A549 (cell line): ENCODE measurements around the gene TSPEAR. TPM values are rescaled to one million over a fixed set of nuclear protein-coding genes. Genes with fewer than 3 reads are reported as not detected.

Experiments used
- ATAC-seq, 2 experiments: fragments of 200-7000 bp in 1 of 2; fragments of >200 bp in 1 of 2; cut with Nextera tagmentation in 1 of 2; cut with Tn5 transposase in 1 of 2; 3 replicates each; pipeline versions ENCODE4 v1.8.0 to v1.9.1; 2018 to 2020; ENCODE audit warnings: mild to moderate bottlenecking in 1 of 2, moderate library complexity in 1 of 2
- CTCF ChIA-PET: fragments of 300-600 bp; sonication (Branson Sonifier 250); formaldehyde crosslinking; extraction: SDS; loops from one replicate; lab custom pipeline; 2021; ENCODE audit warnings: antibody characterized with exemption, inconsistent platforms; lab: Yijun Ruan, JAX
- POLR2A ChIA-PET: fragments of 350-600 bp; formaldehyde crosslinking; extraction: SDS; loops from one replicate; lab custom pipeline; 2021; ENCODE audit warnings: antibody characterized with exemption, inconsistent platforms; lab: Yijun Ruan, JAX
- DNase-seq, 2 experiments: peaks; one replicate each; pipeline versions ENCODE4 v3.0.0 to v3.0.0-alpha.2; 2011 to 2016; ENCODE audit warnings: low read depth in 1 of 2, low spot score in 1 of 2
- FAIRE-seq: peaks from 2 replicates; lab custom pipeline; 2011; peaks lifted over from hg19 to GRCh38; lab: Jason Lieb, UNC
- H3K27ac ChIP-seq, 2 experiments: fragments of >200 bp; sonication (Bioruptor Twin); formaldehyde crosslinking; 3 replicates each; pipeline ENCODE4 v1.5.1; 2016 to 2017
- H3K4me1 ChIP-seq: fragments of >200 bp; sonication (Bioruptor Twin); formaldehyde crosslinking; 3 replicates; pipeline ENCODE4 v1.6.1; 2016
- H3K4me2 ChIP-seq: fragments of >200 bp; sonication (Bioruptor Twin); formaldehyde crosslinking; 3 replicates; pipeline ENCODE4 v1.6.1; 2016
- H3K4me3 ChIP-seq: fragments of >200 bp; sonication (Bioruptor Twin); formaldehyde crosslinking; 3 replicates; pipeline ENCODE4 v1.5.1; 2016
- H3K9me3 ChIP-seq: fragments of >200 bp; sonication (Bioruptor Twin); formaldehyde crosslinking; 3 replicates; pipeline ENCODE4 v1.6.1; 2016
- CBX8 ChIP-seq: fragments of 200-600 bp; sonication (generic); IDR thresholded peaks from 2 replicates; pipeline ENCODE4 v1.6.1; 2016
- EHF ChIP-seq: fragments of 250-450 bp; sonication (Bioruptor Pico); IDR thresholded peaks from 2 replicates; pipeline ENCODE4 v1.5.0; 2020; ENCODE audit warnings: mild to moderate bottlenecking
- EHMT2 ChIP-seq: fragments of 200-600 bp; sonication (generic); IDR thresholded peaks from 2 replicates; pipeline ENCODE4 v1.6.1; 2016; ENCODE audit warnings: antibody characterized with exemption, low read depth, mild to moderate bottlenecking, moderate library complexity
- EP300 ChIP-seq, 2 experiments: fragments of >200 bp; sonication (Bioruptor Twin); formaldehyde crosslinking; IDR thresholded peaks; 2 replicates in 1 of 2; 3 replicates in 1 of 2; pipeline ENCODE4 v1.6.1; 2016 to 2017
- FOSL2 ChIP-seq, 2 experiments: fragments of 450-650 bp in 1 of 2; fragments of >200 bp in 1 of 2; sonication (Bioruptor Twin) in 1 of 2; formaldehyde crosslinking; IDR thresholded peaks; 2 replicates each; pipeline versions ENCODE4 v1.5.0 to v1.6.1; 2016 to 2020; ENCODE audit warnings: mild to moderate bottlenecking in 1 of 2, moderate library complexity in 1 of 2
- FOXS1 ChIP-seq: fragments of 250-450 bp; sonication (Bioruptor Pico); IDR thresholded peaks from 2 replicates; pipeline ENCODE4 v1.5.0; 2020; ENCODE audit warnings: mild to moderate bottlenecking, moderate library complexity
- HEYL ChIP-seq: fragments of 250-450 bp; sonication (Bioruptor Pico); IDR thresholded peaks from 2 replicates; pipeline ENCODE4 v1.8.0; 2021; ENCODE audit warnings: mild to moderate bottlenecking, moderate library complexity
- HOXA7 ChIP-seq: fragments of 250-450 bp; sonication (Bioruptor Pico); IDR thresholded peaks from 2 replicates; pipeline ENCODE4 v1.5.0; 2020; ENCODE audit warnings: mild to moderate bottlenecking, moderate library complexity
- HOXB13 ChIP-seq: fragments of 250-450 bp; sonication (Bioruptor Pico); IDR thresholded peaks from 2 replicates; pipeline ENCODE4 v1.5.0; 2020; ENCODE audit warnings: low read depth, mild to moderate bottlenecking, moderate library complexity
- KDM1A ChIP-seq: fragments of 200-600 bp; sonication (generic); IDR thresholded peaks from 2 replicates; pipeline ENCODE4 v1.6.1; 2016; ENCODE audit warnings: low read depth, mild to moderate bottlenecking
- MAZ ChIP-seq: fragments of 150-350 bp; IDR thresholded peaks from 2 replicates; pipeline ENCODE4 v1.6.1; 2014; ENCODE audit warnings: antibody characterized with exemption, low read depth, low read length, borderline replicate concordance
- NFE2L2 ChIP-seq: fragments of 150-350 bp; conservative IDR thresholded peaks from 2 replicates; pipeline ENCODE4 v1.6.1; 2014; ENCODE audit warnings: low read length
- NPAS2 ChIP-seq: fragments of 250-450 bp; sonication (Bioruptor Pico); IDR thresholded peaks from 2 replicates; pipeline ENCODE4 v1.8.0; 2022; ENCODE audit warnings: mild to moderate bottlenecking, moderate library complexity, borderline replicate concordance
- PHF8 ChIP-seq: fragments of 200-600 bp; sonication (generic); IDR thresholded peaks from 2 replicates; pipeline ENCODE4 v1.6.1; 2016; ENCODE audit warnings: low read depth, mild to moderate bottlenecking, antibody characterized with exemption, moderate library complexity, borderline replicate concordance
- POLR2A ChIP-seq: IDR thresholded peaks from 2 replicates; pipeline ENCODE4 v1.6.1; 2012; ENCODE audit warnings: mild to moderate bottlenecking, low read length
- POLR2AphosphoS2 ChIP-seq: conservative IDR thresholded peaks from 2 replicates; pipeline ENCODE4 v1.6.1; 2012; ENCODE audit warnings: low read length, improper control_type of control experiment, inconsistent platforms
- RFX5 ChIP-seq: fragments of 450-650 bp; IDR thresholded peaks from 2 replicates; pipeline ENCODE4 v1.7.1; 2014; ENCODE audit warnings: antibody characterized with exemption, mild to moderate bottlenecking, moderate library complexity
- SREBF2 ChIP-seq: fragments of 450-650 bp; IDR thresholded peaks from 2 replicates; pipeline ENCODE4 v1.6.1; 2014; ENCODE audit warnings: mild to moderate bottlenecking, moderate library complexity
- ZFP36 ChIP-seq: fragments of 450-650 bp; IDR thresholded peaks from 2 replicates; pipeline ENCODE4 v1.6.1; 2014; ENCODE audit warnings: borderline replicate concordance; ENCODE audit not compliant: partially characterized antibody
- WGBS: methylation state at CpG from one replicate; pipeline ENCODE4 v1.1.6; 2017; ENCODE audit errors: missing lambda C conversion rate; 5-methylcytosine and 5-hydroxymethylcytosine counted together
- polyA plus RNA-seq, 4 experiments: library from polyadenylated mRNA; depleted of rRNA in 3 of 4; stranded (reverse); fragments of >200 nt; fragmentation: RNase III in 1 of 4; extraction: RNeasy Plus Mini Kit Qiagen cat#74134 plus additional on column Dnase treatment in 1 of 4; gene quantifications; 2 replicates in 3 of 4; 3 replicates in 1 of 4; pipeline ENCODE4 v1.2.3, GENCODE V29; 2011 to 2017
- TF ChIP-seq, protein P1 (sequence below): fragments of 200-600 bp; sonication (generic); IDR thresholded peaks from 2 replicates; pipeline ENCODE4 v1.6.1; 2016; ENCODE audit warnings: antibody characterized with exemption, mild to moderate bottlenecking, moderate library complexity
- TF ChIP-seq, protein P2 (sequence below): fragments of 150-350 bp; IDR thresholded peaks from 2 replicates; pipeline ENCODE4 v1.6.1; 2014; ENCODE audit warnings: low read depth, mild to moderate bottlenecking, low read length
- TF ChIP-seq, protein P3 (sequence below): IDR thresholded peaks from 2 replicates; pipeline ENCODE4 v1.6.1; 2012; ENCODE audit warnings: low read depth, borderline replicate concordance
- TF ChIP-seq, protein P4 (sequence below): IDR thresholded peaks from 2 replicates; pipeline ENCODE4 v1.6.1; 2012

TSPEAR gene
- polyA plus RNA-seq, 2 of the 4 experiments (the other 2 are of a cell fraction) = not detected

DNA sequence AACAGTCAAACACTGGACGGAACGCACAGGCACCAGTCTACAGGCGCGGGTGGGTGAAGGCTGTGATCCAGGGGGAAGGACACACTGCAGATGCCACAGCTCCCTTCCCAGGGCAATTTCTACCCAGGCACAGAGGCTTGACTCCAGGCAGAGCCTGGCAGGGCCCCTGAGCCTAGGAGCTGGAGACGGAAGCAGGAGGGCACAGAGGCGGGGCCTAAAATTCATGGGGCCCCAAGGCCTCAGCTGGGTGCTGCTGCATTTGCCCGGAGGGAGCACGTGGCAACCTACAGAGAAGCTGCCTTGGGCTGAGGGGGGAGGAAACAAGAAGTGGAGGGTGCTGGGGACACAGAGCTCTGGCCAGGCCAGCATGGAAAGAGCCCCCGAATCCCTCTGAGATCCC is 49.0 kb upstream of the TSPEAR start:
- ATAC-seq = no peak
- no peak for DNase-seq
- Histone ChIP-seq H3K9me3 (no peaks in the 10 kb centered on the region), H3K4me2 (no peak overlapping the region), H3K27ac (no peak overlapping the region), H3K4me3 (no peak overlapping the region), H3K4me1 (no peaks in the 10 kb centered on the region)
- 73% methylated on average over 8 of the region's 9 CpGs for WGBS
- ChIA-PET CTCF (interaction anchor here (1.4 kb wide), 2 partner anchors 11 to 173 kb away, joined by 3 read pairs; no protein-coding TSS in a partner anchor), POLR2A (no interaction called here)
- no peak for FAIRE-seq
- TF ChIP-seq HOXA7 (CRISPR knock-in tag) (no peak), NPAS2 (CRISPR knock-in tag) (no peak), FOSL2 (IDR thresholded peaks at IDR 0.05) (no peak), FOSL2 (CRISPR knock-in tag; IDR thresholded peaks at IDR 0.05) (no peak), CBX8 (no peak), PHF8 (no peak), POLR2A (no peak), FOXS1 (no peak), SREBF2 (no peak), EHMT2 (no peak), EHF (CRISPR knock-in tag) (no peak)
- TF ChIP-seq, protein P1, sequence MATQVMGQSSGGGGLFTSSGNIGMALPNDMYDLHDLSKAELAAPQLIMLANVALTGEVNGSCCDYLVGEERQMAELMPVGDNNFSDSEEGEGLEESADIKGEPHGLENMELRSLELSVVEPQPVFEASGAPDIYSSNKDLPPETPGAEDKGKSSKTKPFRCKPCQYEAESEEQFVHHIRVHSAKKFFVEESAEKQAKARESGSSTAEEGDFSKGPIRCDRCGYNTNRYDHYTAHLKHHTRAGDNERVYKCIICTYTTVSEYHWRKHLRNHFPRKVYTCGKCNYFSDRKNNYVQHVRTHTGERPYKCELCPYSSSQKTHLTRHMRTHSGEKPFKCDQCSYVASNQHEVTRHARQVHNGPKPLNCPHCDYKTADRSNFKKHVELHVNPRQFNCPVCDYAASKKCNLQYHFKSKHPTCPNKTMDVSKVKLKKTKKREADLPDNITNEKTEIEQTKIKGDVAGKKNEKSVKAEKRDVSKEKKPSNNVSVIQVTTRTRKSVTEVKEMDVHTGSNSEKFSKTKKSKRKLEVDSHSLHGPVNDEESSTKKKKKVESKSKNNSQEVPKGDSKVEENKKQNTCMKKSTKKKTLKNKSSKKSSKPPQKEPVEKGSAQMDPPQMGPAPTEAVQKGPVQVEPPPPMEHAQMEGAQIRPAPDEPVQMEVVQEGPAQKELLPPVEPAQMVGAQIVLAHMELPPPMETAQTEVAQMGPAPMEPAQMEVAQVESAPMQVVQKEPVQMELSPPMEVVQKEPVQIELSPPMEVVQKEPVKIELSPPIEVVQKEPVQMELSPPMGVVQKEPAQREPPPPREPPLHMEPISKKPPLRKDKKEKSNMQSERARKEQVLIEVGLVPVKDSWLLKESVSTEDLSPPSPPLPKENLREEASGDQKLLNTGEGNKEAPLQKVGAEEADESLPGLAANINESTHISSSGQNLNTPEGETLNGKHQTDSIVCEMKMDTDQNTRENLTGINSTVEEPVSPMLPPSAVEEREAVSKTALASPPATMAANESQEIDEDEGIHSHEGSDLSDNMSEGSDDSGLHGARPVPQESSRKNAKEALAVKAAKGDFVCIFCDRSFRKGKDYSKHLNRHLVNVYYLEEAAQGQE = no peak
- TF ChIP-seq, protein P2, sequence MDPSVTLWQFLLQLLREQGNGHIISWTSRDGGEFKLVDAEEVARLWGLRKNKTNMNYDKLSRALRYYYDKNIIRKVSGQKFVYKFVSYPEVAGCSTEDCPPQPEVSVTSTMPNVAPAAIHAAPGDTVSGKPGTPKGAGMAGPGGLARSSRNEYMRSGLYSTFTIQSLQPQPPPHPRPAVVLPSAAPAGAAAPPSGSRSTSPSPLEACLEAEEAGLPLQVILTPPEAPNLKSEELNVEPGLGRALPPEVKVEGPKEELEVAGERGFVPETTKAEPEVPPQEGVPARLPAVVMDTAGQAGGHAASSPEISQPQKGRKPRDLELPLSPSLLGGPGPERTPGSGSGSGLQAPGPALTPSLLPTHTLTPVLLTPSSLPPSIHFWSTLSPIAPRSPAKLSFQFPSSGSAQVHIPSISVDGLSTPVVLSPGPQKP = no peak
- TF ChIP-seq, protein P3, sequence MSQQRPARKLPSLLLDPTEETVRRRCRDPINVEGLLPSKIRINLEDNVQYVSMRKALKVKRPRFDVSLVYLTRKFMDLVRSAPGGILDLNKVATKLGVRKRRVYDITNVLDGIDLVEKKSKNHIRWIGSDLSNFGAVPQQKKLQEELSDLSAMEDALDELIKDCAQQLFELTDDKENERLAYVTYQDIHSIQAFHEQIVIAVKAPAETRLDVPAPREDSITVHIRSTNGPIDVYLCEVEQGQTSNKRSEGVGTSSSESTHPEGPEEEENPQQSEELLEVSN = no peak

DNA sequence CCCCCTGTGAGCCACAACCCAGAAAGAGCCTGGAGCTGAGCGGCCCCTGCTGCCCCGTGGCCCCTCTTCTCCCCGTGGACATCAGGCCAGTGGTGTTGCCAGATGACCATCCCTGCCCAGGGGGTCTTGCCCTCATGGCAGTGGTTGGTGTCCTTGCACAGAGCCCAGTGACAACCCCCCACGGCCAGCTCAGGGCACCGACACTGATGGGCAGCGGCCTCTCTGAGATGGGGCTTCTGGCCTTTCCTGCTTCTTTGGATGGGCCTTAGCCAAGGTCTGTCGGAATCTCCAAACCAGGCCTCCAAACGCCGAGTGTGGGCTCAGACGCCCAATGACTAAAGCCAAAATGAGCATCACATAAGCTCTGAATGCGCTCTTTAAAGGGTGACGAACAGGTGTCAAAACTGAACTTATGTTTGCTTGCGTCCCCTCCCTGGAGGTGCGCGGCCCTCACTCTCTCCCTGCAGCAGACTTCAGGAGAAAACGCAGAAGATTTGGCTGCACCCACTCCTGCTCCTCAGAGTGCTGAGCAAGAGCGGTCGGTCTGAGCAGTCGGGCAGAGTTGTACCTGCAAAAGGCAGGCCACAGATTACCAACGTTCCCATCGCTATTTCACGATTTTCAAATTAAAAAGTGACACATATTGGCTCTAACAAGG is 48.4 kb upstream of the TSPEAR start:
- no peak for FAIRE-seq
- CTCF ChIA-PET = interaction anchor here (1.4 kb wide), 1 partner anchor 173 kb away, joined by 3 read pairs; no protein-coding TSS in a partner anchor
- no peak for ATAC-seq
- Histone ChIP-seq H3K9me3 (no peaks in the 10 kb centered on the region), H3K4me3 (no peak overlapping the region), H3K4me1 (no peaks in the 10 kb centered on the region), H3K27ac (no peak overlapping the region), H3K4me2 (no peak overlapping the region)
- no peak for DNase-seq
- WGBS = 83% methylated on average over 18 of the region's 22 CpGs
- no peak for TF ChIP-seq NFE2L2
- no peak for TF ChIP-seq HOXB13
- TF ChIP-seq EP300 (IDR thresholded peaks at IDR 0.05) = no peak
- no peak for TF ChIP-seq ZFP36
- TF ChIP-seq EHF (CRISPR knock-in tag) = no peak
- no peak for TF ChIP-seq HEYL (CRISPR knock-in tag)
- no peak for TF ChIP-seq POLR2AphosphoS2
- no peak for TF ChIP-seq PHF8
- TF ChIP-seq RFX5 = no peak
- no peak for TF ChIP-seq MAZ
- TF ChIP-seq, protein P4, sequence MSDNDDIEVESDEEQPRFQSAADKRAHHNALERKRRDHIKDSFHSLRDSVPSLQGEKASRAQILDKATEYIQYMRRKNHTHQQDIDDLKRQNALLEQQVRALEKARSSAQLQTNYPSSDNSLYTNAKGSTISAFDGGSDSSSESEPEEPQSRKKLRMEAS = no peak
- no peak for TF ChIP-seq KDM1A
- POLR2A ChIA-PET = no interaction called here
